ENCODE results near the gene PRXL2C. TPM values are rescaled to one million over a fixed set of nuclear protein-coding genes. Genes with fewer than 3 reads are reported as not detected.

Gene PRXL2C
- total and polyA plus RNA-seq, 4 experiments from 2014 or later: 10.7 to 13.8 (median 11.9) TPM

- POLR2A ChIA-PET (ENCODE audit: partially characterized antibody): no interaction called here
These were observed 5.3 kb downstream of the PRXL2C start for GRCh38 chr9:96649620-96650324.

DNA sequence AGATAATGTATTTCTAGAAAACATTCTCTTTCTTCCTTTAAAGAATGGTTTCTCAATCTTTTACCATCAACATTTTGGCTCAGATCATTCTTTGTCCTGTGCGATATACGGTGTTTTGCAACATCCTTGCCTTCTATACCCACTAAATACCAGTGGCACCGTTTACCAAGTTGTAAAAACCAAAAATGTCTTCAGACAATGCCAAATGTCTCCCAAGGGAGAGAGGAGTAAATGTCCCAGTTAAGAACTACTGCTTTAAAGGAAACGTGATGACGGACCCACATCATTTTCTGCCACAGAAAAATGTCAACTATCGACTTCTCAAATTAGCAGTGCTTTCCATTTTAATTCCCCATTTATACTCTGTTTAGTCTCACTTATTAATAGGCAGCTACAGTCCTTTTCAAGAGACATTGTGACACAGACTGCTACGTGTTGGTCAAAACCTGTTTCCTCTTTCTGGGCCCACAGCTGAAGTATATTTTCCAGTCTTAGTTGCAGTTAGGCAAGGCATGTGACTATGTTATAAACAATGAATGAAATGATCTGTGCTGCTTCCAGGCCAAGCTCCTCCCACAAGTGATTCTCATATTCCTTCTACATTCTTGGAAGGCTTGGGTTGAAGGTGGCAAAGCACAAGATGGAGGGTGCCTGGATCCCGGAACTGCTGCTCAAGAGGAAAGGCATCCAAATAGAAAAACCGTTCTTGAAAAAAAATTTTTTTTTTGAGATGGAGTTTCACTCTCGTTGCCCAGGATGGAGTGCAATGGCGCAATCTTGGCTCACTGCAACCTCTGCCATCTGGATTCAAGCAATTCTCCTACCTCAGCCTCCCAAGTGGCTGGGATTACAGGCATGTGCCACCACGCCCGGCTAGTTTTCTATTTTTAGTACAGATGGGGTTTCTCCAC lies 8.8 kb downstream of the PRXL2C start:
- Mint-ChIP-seq H3K4me1 (peaks cover 0 to under 1% (median 0%) of the 10 kb centered on the region in 4 donors), H3K9me3 (no peaks in the 10 kb centered on the region), H3K4me3 (no peak overlapping the region), H3K27ac (peak overlapping the region in 1 of 7 donors; percentile 11), H3K36me3 (peaks cover 33 to 41% of the 10 kb centered on the region in 2 donors), H3K27me3 (no peaks in the 10 kb centered on the region)
- CTCF ChIA-PET (ENCODE audit: partially characterized antibody): interaction anchor here (1.0 kb wide), 1 partner anchor 320 kb away, joined by 5 read pairs; no protein-coding TSS in a partner anchor
- intact Hi-C loops (cut with micrococcal nuclease): no loop called here
- Histone ChIP-seq H3K4me1 (ENCODE audit: insufficient read depth, low read length) (no peaks in the 10 kb centered on the region), H3K27ac (ENCODE audit: low read depth, low read length) (no peak overlapping the region), H3K9me3 (ENCODE audit: control insufficient read depth in 1 of 2, low read length in 2 of 2) (no peaks in the 10 kb centered on the region), H3K36me3 (ENCODE audit: insufficient read depth, low read length) (peaks cover 13% of the 10 kb centered on the region), H3K27me3 (ENCODE audit: insufficient read depth, low read length) (no peaks in the 10 kb centered on the region), H3K4me3 (ENCODE audit: low read length in 2 of 2) (no peak overlapping the region)
- no peak for DNase-seq
- POLR2A ChIA-PET (ENCODE audit: partially characterized antibody): no interaction called here

More at GRCh38 chr9:96649620-96650324, 5.3 kb downstream of the PRXL2C start:
- H3K27ac Mint-ChIP-seq: peak overlapping the region in 6 of 7 donors; percentile 3 to 76 (median 42)
- H3K4me1 Mint-ChIP-seq: peaks cover 11 to 16% (median 12%) of the 10 kb centered on the region in 4 donors
- H3K27me3 Mint-ChIP-seq: peaks cover 0 to 2% of the 10 kb centered on the region in 2 donors
- CTCF ChIA-PET (ENCODE audit: partially characterized antibody): interaction anchor here (0.7 to 2.7 kb wide), 5 partner anchors 49 to 323 kb away, joined by 3 to 30 read pairs (median 3); no protein-coding TSS in a partner anchor
- H3K4me3 ChIP-seq (ENCODE audit: low read length in 2 of 2): no peak overlapping the region
- H3K36me3 ChIP-seq (ENCODE audit: insufficient read depth, low read length): peaks cover 13% of the 10 kb centered on the region
- peaks cover 30 to 42% of the 10 kb centered on the region in 2 donors for H3K36me3 Mint-ChIP-seq
- H3K27me3 ChIP-seq (ENCODE audit: insufficient read depth, low read length): no peaks in the 10 kb centered on the region
- intact Hi-C loops (cut with micrococcal nuclease): no loop called here
- H3K9me3 ChIP-seq (ENCODE audit: control insufficient read depth in 1 of 2, low read length in 2 of 2): no peaks in the 10 kb centered on the region
- no peak for DNase-seq
- no peaks in the 10 kb centered on the region for H3K9me3 Mint-ChIP-seq
- peaks cover 7% of the 10 kb centered on the region for H3K4me1 ChIP-seq (ENCODE audit: insufficient read depth, low read length)
- H3K4me3 Mint-ChIP-seq: no peak overlapping the region
- no peak overlapping the region for H3K27ac ChIP-seq (ENCODE audit: low read depth, low read length)

GRCh38 chr9:96644137-96644536 lies 11.0 kb downstream of the PRXL2C start:
- POLR2A ChIA-PET (ENCODE audit: partially characterized antibody): no interaction called here
- Histone ChIP-seq H3K36me3 (ENCODE audit: insufficient read depth, low read length) (peaks cover 5% of the 10 kb centered on the region), H3K9me3 (ENCODE audit: control insufficient read depth in 1 of 2, low read length in 2 of 2) (no peaks in the 10 kb centered on the region), H3K27me3 (ENCODE audit: insufficient read depth, low read length) (no peaks in the 10 kb centered on the region), H3K4me3 (ENCODE audit: low read length in 2 of 2) (no peak overlapping the region), H3K4me1 (ENCODE audit: insufficient read depth, low read length) (no peaks in the 10 kb centered on the region), H3K27ac (ENCODE audit: low read depth, low read length) (no peak overlapping the region)
- no peak for DNase-seq
- H3K4me3 Mint-ChIP-seq: no peak overlapping the region
- peaks cover 24 to 30% of the 10 kb centered on the region in 2 donors for H3K36me3 Mint-ChIP-seq
- peak overlapping the region in 1 of 7 donors; percentile 41 for H3K27ac Mint-ChIP-seq
- H3K4me1 Mint-ChIP-seq: no peaks in the 10 kb centered on the region
- CTCF ChIA-PET (ENCODE audit: partially characterized antibody): no interaction called here
- intact Hi-C loops (cut with micrococcal nuclease): no loop called here
- no peaks in the 10 kb centered on the region for H3K27me3 Mint-ChIP-seq
- H3K9me3 Mint-ChIP-seq: no peaks in the 10 kb centered on the region

DNA sequence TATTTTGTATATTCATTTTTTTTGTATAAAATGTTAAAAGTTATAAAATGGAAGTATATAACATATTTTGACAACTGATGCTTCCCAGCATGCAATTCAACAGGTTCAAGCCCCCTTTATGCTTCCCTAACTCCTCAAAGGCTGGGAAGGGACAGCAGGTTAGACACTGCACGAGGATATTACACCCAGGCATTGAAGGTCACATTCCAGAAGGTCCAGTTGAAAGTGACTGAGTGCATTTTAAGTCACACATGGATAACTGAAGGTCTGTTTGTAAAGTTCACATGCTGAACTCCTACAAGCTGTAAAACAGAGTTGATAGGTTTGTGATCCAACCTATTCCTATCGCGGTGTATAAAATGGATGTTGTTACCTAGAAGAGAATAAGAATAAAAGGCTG lies 13.6 kb downstream of the PRXL2C start:
- CTCF ChIA-PET (ENCODE audit: partially characterized antibody): interaction anchor here (0.6 kb wide), 1 partner anchor 67 kb away, joined by 4 read pairs; no protein-coding TSS in a partner anchor
- DNase-seq: no peak
- no peak overlapping the region for H3K27ac ChIP-seq (ENCODE audit: low read depth, low read length)
- H3K4me1 ChIP-seq (ENCODE audit: insufficient read depth, low read length): no peaks in the 10 kb centered on the region
- Mint-ChIP-seq H3K27ac (no peak overlapping the region), H3K27me3 (peaks cover 0 to 3% of the 10 kb centered on the region in 2 donors), H3K9me3 (no peaks in the 10 kb centered on the region), H3K4me3 (no peak overlapping the region), H3K4me1 (no peaks in the 10 kb centered on the region), H3K36me3 (peaks cover 21 to 22% of the 10 kb centered on the region in 2 donors)
- peaks cover 5% of the 10 kb centered on the region for H3K36me3 ChIP-seq (ENCODE audit: insufficient read depth, low read length)
- intact Hi-C loops (cut with micrococcal nuclease): no loop called here
- POLR2A ChIA-PET (ENCODE audit: partially characterized antibody): interaction anchor here (0.5 kb wide), 1 partner anchor 1359 kb away, joined by 3 read pairs; no protein-coding TSS in a partner anchor
- H3K4me3 ChIP-seq (ENCODE audit: low read length in 2 of 2): no peak overlapping the region
- no peaks in the 10 kb centered on the region for H3K9me3 ChIP-seq (ENCODE audit: control insufficient read depth in 1 of 2, low read length in 2 of 2)
- no peaks in the 10 kb centered on the region for H3K27me3 ChIP-seq (ENCODE audit: insufficient read depth, low read length)

- Mint-ChIP-seq H3K27me3 (peaks cover 0 to 3% of the 10 kb centered on the region in 2 donors), H3K4me3 (no peak overlapping the region), H3K4me1 (no peaks in the 10 kb centered on the region), H3K36me3 (peaks cover 9 to 12% of the 10 kb centered on the region in 2 donors), H3K27ac (peak overlapping the region in 2 of 7 donors; percentile 49 to 88), H3K9me3 (no peaks in the 10 kb centered on the region)
- Histone ChIP-seq H3K4me3 (ENCODE audit: low read length in 2 of 2) (no peak overlapping the region), H3K36me3 (ENCODE audit: insufficient read depth, low read length) (no peaks in the 10 kb centered on the region), H3K27ac (ENCODE audit: low read depth, low read length) (no peak overlapping the region), H3K9me3 (ENCODE audit: control insufficient read depth in 1 of 2, low read length in 2 of 2) (no peaks in the 10 kb centered on the region), H3K4me1 (ENCODE audit: insufficient read depth, low read length) (no peaks in the 10 kb centered on the region), H3K27me3 (ENCODE audit: insufficient read depth, low read length) (no peaks in the 10 kb centered on the region)
- intact Hi-C loops (cut with micrococcal nuclease): no loop called here
- CTCF ChIA-PET (ENCODE audit: partially characterized antibody): no interaction called here
- no peak for DNase-seq
- POLR2A ChIA-PET (ENCODE audit: partially characterized antibody): no interaction called here
These were observed 16.3 kb downstream of the PRXL2C start for GRCh38 chr9:96638606-96639364.

DNA sequence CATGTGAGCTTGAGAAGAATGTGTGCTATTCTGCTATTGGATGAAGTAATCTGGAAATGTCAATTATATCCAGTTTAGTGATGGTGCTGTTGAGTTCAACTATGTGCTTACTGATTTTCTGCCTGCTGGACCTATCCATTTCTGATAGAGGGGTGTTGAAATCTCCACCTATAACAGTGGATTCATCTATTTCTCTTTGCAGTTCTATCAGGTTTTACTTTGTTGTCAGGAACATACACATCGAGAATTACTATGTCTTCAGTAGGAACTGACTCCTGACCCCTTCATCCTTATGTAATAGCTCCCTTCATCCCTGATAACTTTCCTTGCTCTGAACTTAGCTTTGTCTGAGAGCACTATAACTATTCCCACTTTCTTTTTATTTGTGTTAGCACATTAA lies 18.7 kb downstream of the PRXL2C start:
- Histone ChIP-seq H3K4me1 (ENCODE audit: insufficient read depth, low read length) (no peaks in the 10 kb centered on the region), H3K36me3 (ENCODE audit: insufficient read depth, low read length) (no peaks in the 10 kb centered on the region), H3K27me3 (ENCODE audit: insufficient read depth, low read length) (no peaks in the 10 kb centered on the region), H3K27ac (ENCODE audit: low read depth, low read length) (no peak overlapping the region), H3K9me3 (ENCODE audit: control insufficient read depth in 1 of 2, low read length in 2 of 2) (no peaks in the 10 kb centered on the region), H3K4me3 (ENCODE audit: low read length in 2 of 2) (no peak overlapping the region)
- peaks cover 0 to 7% of the 10 kb centered on the region in 2 donors for H3K27me3 Mint-ChIP-seq
- no peak for DNase-seq
- H3K4me3 Mint-ChIP-seq: no peak overlapping the region
- intact Hi-C loops (cut with micrococcal nuclease): no loop called here
- CTCF ChIA-PET (ENCODE audit: partially characterized antibody): no interaction called here
- H3K9me3 Mint-ChIP-seq: peaks cover 0 to 2% (median 0%) of the 10 kb centered on the region in 8 donors
- H3K27ac Mint-ChIP-seq: no peak overlapping the region
- H3K4me1 Mint-ChIP-seq: peaks cover 0 to 3% (median 1%) of the 10 kb centered on the region in 4 donors
- POLR2A ChIA-PET (ENCODE audit: partially characterized antibody): no interaction called here
- H3K36me3 Mint-ChIP-seq: peaks cover 4 to 8% of the 10 kb centered on the region in 2 donors
